ENCODE results near the gene AURKB. TPM values are rescaled to one million over a fixed set of nuclear protein-coding genes. Genes with fewer than 3 reads are reported as not detected.
"Not testable (repeated sequence)": the region's sequence is repeated elsewhere in the genome, so short reads cannot be mapped to it uniquely, and the experiment has no call there.

Gene AURKB
- 10 to 100 TPM; 28.6 to 36.7 (median 33.0) TPM for polyA plus RNA-seq (ENCODE audit: insufficient read length in 3 of 3)

DNA sequence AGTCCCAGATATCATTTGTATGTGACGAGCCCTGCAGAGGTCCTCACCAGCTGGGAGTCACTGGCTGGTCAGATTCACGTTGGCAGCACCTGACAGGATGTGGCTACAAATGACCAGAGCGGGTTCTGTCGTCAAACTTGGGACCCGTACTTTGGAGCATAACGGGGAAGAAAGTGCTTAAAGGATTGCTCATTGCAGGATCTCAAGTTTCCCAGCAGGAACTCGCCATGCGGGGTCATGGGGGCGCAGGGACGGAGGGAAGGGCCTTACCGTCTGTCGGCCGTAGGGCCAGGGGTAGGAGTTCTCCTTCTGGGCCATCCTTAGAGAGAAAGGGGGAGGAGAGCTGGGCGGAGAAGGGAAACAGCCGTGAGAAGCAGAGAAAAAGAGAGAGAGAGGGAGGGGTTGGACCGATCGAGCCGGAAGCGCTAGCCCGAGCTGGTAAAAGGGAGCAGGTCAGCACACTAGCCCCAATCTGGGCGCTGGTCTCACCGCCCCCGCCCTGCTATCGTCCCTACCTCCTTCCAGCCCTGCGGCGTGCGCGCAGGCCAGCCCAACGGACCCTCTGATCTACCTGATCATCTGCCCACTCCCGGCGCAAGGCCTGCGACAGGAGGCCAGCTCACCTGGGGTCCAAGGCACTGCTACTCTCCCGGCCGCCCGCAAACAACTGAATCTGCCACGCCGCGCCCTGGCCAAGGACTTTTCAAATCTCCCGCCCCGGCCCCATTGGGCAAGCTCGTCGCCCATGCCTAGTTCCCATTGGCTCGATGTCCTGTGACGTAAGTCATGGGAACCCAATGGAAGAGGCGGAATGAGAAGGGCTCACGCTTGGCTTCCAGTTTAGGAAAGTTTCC lies at the start of gene AURKB:
Gene AURKB (minus strand): TSS at position 669 of the 854 bp plus-strand sequence. CDS start 351 bp downstream, at position 318.
- peak; percentile 93 to 98 (median 95) for DNase-seq (ENCODE audit: low read depth in 3 of 3, low spot score in 2 of 3)

DNA sequence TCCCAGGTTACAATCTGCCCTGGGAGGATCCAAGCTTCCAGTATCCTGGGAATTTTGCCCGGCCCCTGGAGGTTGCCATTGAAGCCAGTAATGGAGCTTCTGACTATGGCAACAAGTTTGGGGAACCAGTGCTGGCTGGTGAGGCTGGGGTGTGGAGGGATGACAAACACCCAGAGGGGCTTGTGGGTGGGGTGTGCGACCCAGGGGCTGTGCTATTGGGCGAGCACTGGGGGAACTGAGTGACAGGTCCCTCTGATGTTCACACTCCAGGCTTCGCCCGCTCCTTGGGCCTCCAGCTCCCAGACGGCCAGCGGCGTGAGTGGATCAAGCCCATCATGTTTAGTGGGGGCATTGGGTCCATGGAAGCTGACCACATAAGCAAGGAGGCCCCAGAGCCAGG lies 47.4 kb upstream of the AURKB start:
- no peak for DNase-seq (ENCODE audit: low read depth in 3 of 3, low spot score in 2 of 3)

DNA sequence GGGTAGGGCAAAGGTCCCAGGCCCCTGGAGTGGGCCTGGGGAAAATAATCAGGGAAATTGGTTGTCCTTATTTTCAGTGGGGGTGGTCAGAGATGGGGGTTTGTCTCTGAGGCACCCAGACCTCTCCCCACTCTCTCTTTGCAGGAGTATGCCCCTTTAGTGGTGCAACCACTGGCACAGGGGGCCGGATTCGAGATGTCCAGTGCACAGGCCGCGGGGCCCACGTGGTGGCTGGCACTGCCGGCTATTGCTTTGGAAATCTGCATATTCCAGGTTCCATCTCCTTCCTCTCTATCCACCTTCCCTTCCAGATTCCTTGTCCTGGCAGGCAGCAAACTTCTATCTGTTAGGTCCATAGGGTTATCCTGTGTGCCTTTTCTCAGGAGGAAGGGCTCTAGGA lies 46.3 kb upstream of the AURKB start:
- no peak for DNase-seq (ENCODE audit: low read depth in 3 of 3, low spot score in 2 of 3)

DNA sequence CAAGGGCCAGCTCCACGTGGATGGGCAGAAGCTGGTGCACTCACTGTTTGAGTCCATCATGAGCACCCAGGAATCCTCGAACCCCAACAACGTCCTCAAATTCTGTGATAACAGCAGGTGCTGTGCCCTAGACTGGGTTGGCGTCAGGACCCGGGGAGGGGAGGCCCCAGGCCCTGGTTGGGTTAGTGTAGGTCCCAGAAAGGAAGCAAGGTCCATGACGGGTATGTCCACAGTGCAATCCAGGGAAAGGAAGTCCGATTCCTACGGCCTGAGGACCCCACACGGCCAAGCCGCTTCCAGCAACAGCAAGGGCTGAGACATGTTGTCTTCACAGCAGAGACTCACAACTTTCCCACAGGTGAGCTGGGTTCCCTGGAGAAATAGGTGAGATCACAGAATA lies 45.9 kb upstream of the AURKB start:
- DNase-seq (ENCODE audit: low read depth in 3 of 3, low spot score in 2 of 3), result no peak

DNA sequence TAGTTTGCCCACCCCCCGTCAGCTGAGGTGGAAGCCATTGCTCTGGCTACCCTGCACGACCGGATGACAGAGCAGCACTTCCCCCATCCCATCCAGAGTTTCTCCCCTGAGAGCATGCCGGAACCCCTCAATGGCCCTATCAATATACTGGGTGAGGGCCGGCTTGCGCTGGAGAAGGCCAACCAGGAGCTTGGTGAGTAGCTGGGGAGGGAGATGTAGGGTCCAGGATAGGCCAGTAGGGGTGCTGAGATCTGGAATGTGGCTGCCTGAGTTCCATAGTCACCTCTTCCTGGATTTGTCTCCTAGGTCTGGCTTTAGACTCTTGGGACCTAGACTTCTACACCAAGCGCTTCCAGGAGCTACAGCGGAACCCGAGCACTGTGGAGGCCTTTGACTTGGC lies 45.1 kb upstream of the AURKB start:
- no peak for DNase-seq (ENCODE audit: low read depth in 3 of 3, low spot score in 2 of 3)

DNA sequence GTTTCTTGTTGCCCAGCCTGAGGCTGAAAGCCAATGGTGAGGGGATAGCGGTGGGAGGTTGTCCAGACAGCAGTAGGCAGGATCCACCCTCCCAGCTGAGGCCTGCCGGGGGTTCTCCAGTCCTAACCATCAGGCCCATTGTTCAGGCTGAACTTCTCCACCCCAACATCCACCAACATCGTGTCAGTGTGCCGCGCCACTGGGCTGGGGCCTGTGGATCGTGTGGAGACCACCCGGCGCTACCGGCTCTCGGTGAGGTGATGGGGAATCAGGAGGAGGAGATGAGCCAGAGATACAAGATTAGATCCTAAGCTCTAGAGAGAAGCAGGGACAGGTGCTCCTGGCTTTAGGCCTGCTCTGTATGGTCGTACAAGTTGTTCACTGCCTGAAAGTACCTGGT lies 44.5 kb upstream of the AURKB start:
- no peak for DNase-seq (ENCODE audit: low read depth in 3 of 3, low spot score in 2 of 3)

DNA sequence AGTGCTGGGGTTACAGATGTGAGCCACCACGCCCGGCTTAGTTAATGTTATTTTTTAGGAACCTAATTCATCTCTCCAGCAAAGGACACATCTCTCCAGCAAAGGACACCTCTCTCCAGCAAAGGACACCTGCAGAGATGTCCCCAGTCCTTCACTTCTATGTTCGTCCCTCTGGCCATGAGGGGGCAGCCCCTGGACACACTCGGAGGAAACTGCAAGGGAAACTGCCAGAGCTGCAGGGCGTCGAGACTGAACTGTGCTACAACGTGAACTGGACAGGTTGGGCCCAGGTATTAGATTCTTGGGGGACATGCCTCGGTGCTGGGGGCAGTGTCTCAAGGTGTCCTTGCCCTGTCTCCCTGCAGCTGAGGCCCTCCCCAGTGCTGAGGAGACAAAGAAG lies 43.4 kb upstream of the AURKB start:
- no peak for DNase-seq (ENCODE audit: low read depth in 3 of 3, low spot score in 2 of 3)

DNA sequence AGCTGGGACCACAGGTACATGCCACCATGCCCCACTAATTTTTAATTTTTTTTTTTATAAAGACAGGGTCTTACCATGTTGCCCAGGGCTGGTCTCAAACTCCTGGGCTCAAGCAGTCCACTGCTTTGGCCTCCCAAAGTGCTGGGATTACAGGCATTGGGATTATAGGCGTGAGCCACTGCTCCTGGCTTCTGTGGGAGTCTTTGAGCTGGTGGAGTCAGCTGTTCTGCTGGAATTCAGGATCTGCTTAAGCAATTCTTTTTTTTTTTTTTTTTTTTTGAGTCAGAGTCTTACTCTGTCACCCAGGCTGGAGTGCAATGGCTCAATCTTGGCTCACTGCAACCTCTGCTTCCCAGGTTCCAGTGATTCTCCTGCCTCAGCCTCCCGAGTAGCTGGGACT lies 41.0 kb upstream of the AURKB start:
- not testable (repeated sequence) for DNase-seq (ENCODE audit: low read depth in 3 of 3, low spot score in 2 of 3)

DNA sequence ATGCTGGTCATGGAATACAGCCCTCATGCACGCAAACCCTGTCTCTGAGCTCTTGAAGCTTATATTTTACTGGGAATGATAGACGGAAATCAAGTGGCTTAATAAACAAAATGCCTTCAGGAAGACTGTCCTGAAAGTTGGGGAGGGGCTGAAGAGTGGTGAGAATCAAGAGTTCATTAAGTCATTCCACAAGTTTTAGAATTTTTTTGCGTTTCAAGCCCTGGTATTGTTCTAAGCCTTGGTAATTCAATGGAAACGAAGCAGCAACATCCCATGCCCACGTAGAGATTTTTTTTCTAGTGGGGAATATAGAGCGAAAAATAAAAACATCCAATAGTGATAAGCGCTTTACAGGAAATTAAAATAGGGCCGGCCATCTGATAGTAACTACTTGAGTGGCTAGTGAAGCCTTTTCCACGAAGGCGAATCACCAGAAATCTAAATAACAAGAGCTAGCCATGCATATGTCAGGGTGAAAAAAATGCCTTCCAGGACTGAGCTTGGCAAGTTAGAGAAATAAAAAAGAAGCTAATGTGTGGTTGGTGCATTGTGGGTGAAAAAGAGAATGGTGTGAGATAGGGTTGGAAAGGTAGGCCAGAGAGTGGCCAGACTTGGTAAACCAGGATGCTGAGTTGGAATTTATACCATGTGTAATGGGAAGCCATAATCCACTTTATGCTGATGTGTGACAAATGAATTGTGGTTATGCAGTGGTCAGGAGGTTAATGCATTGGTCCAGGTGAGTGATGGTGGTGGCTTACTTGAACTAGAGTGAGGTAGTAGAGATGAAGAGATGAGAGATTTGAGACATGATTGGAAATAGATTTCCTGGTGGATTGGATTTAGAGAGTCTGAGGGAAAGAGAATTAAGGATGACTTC lies 39.5 kb upstream of the AURKB start:
- DNase-seq (ENCODE audit: low read depth in 3 of 3, low spot score in 2 of 3), result no peak

DNA sequence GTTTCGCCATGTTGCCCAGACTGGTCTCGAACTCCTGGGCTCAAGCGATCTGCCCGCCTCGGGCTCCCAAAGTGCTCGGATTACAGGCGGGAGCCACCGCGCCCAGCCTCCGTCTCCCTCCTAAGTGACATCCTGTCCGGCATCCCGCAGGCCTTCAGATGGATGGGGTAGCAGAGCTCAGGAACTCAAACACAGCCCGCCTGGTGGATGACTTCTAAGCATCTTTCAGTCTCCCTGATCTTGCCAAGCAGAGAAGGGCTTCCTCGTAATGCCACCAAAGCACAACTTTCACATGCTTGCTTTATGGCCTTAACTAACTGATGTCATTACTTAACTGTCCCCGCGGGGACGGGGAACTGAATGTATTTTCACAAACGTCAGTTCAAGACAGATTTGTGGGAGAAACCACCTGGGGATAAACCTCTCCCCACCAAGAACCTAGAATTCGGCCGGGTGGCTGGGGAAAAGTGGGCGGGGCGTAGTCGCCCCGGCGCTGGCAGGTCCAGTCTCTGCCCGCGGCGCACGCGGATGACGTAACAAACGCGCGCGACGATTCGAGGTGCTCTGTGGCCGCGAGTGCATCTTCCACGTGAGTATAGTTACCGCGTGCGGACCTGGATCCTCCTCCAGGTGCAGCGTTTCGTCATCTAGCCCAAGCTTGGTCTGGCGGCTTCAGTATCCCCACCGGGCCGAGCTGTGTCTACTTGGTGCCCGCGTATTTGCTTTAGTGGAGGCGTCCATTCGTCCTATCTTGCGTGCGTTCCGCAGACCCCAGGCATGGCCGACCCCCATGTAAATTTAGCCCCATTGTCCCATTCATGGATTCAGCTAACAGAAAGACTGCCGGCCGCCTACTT lies 38.6 kb upstream of the AURKB start, which contains the start of gene PFAS:
Gene PFAS (plus strand): TSS at position 539 of the 857 bp plus-strand sequence. CDS start 4,649 bp downstream, outside the sequence.
- peak; percentile 89 to 94 (median 93) for DNase-seq (ENCODE audit: low read depth in 3 of 3, low spot score in 2 of 3)

DNA sequence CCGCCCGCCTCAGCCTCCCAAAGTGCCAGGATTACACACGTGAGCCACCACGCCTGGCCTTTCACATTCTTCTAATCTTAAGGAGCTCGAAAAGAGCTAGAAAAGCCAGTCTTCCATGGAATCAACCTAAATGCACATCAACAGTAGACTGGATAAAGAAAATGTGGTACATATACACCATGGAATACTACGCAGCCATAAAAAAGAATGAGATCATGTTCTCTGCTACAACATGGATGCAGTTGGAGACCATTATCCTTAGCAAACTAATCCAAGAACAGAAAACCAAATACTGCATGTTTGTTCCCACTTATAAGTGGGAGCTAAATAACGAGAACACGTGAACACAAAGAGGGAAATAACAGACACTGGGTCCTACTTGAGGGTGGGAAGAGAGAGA lies 34.4 kb upstream of the AURKB start:
- DNase-seq (ENCODE audit: low read depth in 3 of 3, low spot score in 2 of 3), result no peak

DNA sequence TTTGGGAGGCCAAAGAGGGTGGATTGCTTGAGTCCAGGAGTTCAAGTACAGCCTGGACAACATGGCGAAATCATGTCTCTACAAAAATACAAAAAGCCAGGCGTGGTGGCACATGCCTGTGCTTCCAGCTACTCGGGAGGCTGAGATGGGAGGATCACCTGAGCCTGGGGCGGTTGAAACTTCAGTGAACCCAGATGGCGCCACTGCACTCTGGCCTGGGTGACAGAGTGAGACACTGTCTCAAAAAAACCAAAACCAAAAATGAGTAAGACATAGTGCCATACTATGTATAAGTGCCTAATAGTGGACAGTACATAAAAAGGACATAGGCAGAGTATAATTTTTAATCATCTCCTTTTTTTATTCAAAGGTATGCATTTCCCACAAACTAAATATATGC lies 33.5 kb upstream of the AURKB start:
- no peak for DNase-seq (ENCODE audit: low read depth in 3 of 3, low spot score in 2 of 3)

DNA sequence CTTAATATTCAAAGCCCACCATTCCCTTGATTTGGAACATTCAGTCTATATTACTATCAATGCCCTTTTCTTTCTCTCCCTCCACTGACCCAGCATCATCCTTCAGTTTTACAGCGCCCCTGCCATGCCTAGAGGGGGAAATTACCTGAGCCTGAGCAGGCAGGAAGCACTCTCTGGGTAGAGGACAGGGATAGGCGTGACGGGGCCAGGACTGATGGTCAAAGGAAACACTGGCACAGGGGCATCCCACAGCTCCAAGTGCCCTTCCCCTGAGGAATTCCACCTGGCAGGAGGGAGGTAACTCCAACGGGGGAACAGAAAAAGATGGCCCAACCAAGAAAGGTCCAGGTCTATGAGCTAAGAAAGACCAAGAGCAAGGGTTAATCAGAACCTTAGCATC lies 27.5 kb upstream of the AURKB start:
- no peak for DNase-seq (ENCODE audit: low read depth in 3 of 3, low spot score in 2 of 3)

DNA sequence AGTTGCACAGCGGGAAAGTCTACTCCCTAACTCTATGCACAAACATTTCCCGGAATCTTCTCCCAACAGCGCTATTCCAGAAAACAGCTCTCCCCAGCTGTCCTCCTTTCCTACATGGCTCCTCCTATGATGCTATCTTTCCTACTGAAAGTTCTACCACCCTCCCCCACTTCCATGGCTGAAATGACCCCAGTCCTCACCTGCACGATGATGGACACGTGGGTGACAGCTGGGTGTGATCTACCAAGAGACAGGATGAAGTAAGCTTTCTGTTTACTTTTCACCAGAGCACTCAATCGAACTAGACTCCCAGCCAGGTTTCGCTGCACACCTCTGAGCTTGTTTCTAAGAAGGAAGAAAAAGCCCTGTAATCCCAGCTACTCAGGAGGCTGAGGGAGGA lies 26.8 kb upstream of the AURKB start:
- no peak for DNase-seq (ENCODE audit: low read depth in 3 of 3, low spot score in 2 of 3)

DNA sequence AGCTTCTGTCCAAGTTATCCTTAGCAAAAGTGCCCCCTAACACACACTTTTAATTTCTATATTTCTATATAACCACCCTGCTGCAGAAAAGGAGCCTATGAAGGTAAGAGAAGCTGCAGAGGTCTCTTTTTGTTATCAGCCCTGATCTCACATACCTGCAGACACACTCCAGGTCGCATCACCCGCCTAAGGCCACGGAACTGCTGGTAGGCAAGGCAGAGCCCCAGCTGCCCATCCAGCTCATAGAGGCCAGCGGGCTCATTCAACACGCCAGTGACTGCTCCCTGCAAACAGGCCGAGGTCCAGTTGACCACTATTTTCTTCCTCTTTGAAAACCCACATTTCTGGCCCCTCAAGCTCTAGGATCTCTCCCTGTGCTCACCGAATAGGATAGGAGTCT lies 25.3 kb upstream of the AURKB start:
- DNase-seq (ENCODE audit: low read depth in 3 of 3, low spot score in 2 of 3), result no peak

DNA sequence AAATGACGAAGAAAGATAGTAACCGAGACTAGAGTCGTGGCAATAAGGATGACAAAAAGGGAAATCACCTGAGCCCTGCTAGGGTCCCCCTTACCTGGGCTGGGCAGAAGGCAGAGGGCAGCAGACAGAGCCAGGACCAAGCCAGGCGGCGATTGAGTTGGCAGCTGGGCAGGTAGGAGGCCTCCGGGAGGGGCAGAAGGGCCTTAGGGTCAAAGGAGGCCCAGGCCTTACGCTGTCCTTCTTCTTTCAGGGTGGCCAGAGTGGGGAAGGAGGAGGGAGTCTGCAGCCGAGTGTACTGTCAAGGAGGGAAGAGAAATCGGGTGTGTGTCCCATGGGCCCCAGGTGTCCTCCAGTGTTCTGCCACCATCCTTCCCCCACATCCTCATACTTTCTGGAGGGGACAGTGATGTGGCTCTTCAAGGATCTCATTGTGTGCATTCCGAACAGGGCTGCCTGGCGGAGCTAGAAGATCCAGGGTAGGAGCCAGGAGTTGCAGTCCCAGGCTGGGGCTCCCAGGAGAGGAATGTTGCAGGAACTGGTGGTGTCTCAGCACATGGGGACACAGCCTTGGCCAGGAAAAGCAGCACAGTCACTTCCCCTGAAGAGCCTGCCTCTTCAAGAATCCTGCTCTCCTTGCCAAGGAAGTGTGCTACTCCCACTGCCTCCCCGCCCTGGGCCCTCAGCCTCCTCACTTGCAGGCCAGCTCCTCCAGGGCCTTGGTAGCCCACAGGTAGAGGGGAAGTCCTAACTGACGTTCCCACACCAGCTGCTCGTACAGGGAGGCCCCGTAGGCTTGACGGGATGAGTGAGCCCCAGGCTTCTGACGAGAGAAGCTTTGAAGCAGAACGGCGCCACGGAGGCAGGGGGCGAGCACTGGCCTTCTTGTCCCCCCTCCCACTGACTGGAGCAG lies 24.2 kb upstream of the AURKB start:
- DNase-seq (ENCODE audit: low read depth in 3 of 3, low spot score in 2 of 3), result no peak

DNA sequence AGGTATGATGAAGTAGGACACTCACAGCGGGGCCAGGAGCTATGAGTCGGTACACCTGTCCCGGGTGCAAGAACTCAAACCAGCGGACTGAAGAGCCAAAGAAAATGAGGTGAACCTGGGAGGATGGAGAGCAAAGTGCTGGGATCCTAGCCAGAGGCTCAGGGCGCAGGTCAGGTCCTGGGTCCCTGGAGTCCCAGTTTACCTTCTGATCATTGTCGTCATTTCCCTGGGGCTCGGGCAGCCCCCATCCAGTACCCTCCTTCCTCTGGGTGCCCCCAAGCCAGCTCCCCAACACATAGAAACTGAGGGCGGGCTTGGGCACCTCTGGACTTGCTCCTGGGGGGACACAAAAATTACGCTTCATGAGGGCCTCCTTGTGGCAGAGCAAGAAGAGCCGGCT lies 21.3 kb upstream of the AURKB start:
- no peak for DNase-seq (ENCODE audit: low read depth in 3 of 3, low spot score in 2 of 3)

DNA sequence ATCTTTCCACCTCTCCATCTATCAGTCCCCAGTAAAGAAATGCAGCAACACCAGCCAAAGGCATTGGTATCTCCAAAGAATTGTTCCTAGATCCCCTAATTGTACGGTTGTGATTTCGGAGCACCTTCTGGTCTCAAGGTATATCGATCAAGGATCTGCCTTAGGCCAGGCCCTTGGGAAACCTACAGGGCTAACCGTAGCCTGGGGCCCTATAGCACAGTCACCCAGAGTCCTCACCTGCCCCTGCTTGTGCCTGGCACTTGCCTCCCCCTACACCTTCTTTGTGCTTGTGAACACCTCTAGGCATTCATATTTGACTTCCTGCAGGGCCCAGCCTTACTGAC lies 16.8 kb upstream of the AURKB start:
- DNase-seq (ENCODE audit: low read depth in 3 of 3, low spot score in 2 of 3), result no peak

DNA sequence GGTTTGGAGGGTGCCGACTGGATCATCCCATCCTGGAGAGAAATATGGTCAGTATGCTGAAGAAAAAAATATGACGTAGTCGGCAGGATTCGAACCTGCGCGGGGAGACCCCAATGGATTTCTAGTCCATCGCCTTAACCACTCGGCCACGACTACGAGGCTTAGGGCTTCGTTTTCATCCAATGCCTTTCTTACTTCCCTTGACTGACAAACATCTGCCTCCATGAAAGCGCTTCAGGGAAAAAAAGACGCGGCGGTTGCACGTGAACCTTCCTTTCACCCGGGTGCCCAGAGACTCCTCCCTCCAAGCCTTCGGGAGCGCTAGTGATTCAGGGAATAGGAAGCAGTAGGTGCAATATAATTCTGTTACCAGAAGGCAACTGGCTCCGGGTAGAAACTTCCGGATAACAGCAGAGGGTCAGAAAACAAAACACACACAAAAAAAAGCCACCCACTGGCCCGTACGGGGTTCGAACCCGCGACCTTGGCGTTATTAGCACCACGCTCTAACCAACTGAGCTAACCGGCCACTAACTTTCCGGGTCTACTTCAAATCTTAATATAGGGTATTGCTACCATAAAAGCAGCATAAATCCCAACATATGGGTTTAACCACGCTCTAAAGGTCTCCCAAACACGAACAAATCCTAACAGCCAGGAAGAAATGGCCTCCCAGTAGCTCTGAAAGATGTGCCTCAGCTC lies 16.3 kb upstream of the AURKB start:
- peak in 2 of 3 donors; percentile 84 to 87 for DNase-seq (ENCODE audit: low read depth in 3 of 3, low spot score in 2 of 3)

All from right renal cortex interstitium (tissue), 3 donors.